Vagina (tissue), 2 donors: Measurements from ENCODE around the gene R3HDM2.

Source experiments
- CTCF ChIP-seq, 3 experiments: fragments of 450-650 bp in 2 of 3; fragments of 200-600 bp in 1 of 3; sonication (generic) in 1 of 3; IDR thresholded peaks; one replicate each; pipeline ENCODE4 v1.5.1; 2017 to 2019; ENCODE audit warnings: antibody characterized with exemption in 3 of 3, mild to moderate bottlenecking in 2 of 3, moderate library complexity in 2 of 3
- POLR2A ChIP-seq, 2 donors: fragments of 450-650 bp; IDR thresholded peaks; one replicate each; pipeline ENCODE4 v1.6.1; 2017; ENCODE audit warnings: antibody characterized with exemption in 2 of 2, mild to moderate bottlenecking in 2 of 2, moderate library complexity in 2 of 2
- POLR2AphosphoS5 ChIP-seq, 2 donors: sonication (generic); formaldehyde crosslinking; IDR thresholded peaks; one replicate each; pipeline ENCODE4 v1.9.0; 2017; ENCODE audit warnings: antibody characterized with exemption in 2 of 2, mild to moderate bottlenecking in 2 of 2, low read depth in 1 of 2; ENCODE audit not compliant: insufficient read depth in 1 of 2

- TF ChIP-seq CTCF (IDR thresholded peaks at IDR 0.05) (no peak), POLR2AphosphoS5 (IDR thresholded peaks at IDR 0.05; ENCODE audit: insufficient read depth in 1 of 2, low read depth in 1 of 2) (no peak), POLR2A (IDR thresholded peaks at IDR 0.05) (no peak)
Measured at GRCh38 chr12:57247041-57247440, 183.8 kb downstream of the R3HDM2 start.
